ENCODE data around the gene MEI1.
"Not testable (repeated sequence)": the region's sequence is repeated elsewhere in the genome, so short reads cannot be mapped to it uniquely, and the experiment has no call there.

The MEI1 gene

GRCh38 chr22:41682033-41682807 is 17.1 kb upstream of the MEI1 start:
- no peak for DNase-seq

GRCh38 chr22:41683052-41683451 is 16.3 kb upstream of the MEI1 start:
- DNase-seq: no peak

GRCh38 chr22:41683616-41684015 is 15.7 kb upstream of the MEI1 start:
- no peak for DNase-seq

- DNase-seq: no peak
Measured at GRCh38 chr22:41684194-41684593, 15.1 kb upstream of the MEI1 start.

GRCh38 chr22:41686890-41687289 is 12.4 kb upstream of the MEI1 start:
- not testable (repeated sequence) for DNase-seq

- DNase-seq: peak; percentile 51
Measured at GRCh38 chr22:41687901-41688364, 11.4 kb upstream of the MEI1 start.

GRCh38 chr22:41688365-41689211 is 10.7 kb upstream of the MEI1 start, which contains the start of gene SNU13:
Gene SNU13, minus strand, starts transcription at chr22:41688867. Its CDS starts 71 bp downstream, at chr22:41688796.
- DNase-seq: peak; percentile 94

GRCh38 chr22:41690476-41690875 is 8.8 kb upstream of the MEI1 start:
- no peak for DNase-seq

- no peak for DNase-seq
Measured at GRCh38 chr22:41695211-41695610, 4.1 kb upstream of the MEI1 start.

GRCh38 chr22:41696703-41697102 is 2.6 kb upstream of the MEI1 start:
- no peak for DNase-seq

GRCh38 chr22:41697126-41697775 is 2.1 kb upstream of the MEI1 start:
- DNase-seq: peak; percentile 88

- DNase-seq: no peak
Measured at GRCh38 chr22:41700108-41700364, 733 bp downstream of the MEI1 start.

GRCh38 chr22:41702763-41703162 is 3.5 kb downstream of the MEI1 start:
- DNase-seq: no peak

GRCh38 chr22:41709341-41709740 is 10.0 kb downstream of the MEI1 start:
- DNase-seq: no peak

GRCh38 chr22:41713004-41713403 is 13.7 kb downstream of the MEI1 start:
- no peak for DNase-seq

GRCh38 chr22:41722496-41722895 is 23.2 kb downstream of the MEI1 start:
- no peak for DNase-seq

- DNase-seq: peak; percentile 46
Measured at GRCh38 chr22:41725510-41726110, 26.3 kb downstream of the MEI1 start.

GRCh38 chr22:41731609-41732008 is 32.3 kb downstream of the MEI1 start:
- DNase-seq: no peak

- DNase-seq: no peak
Measured at GRCh38 chr22:41732096-41732772, 32.9 kb downstream of the MEI1 start.

- DNase-seq: not testable (repeated sequence)
Measured at GRCh38 chr22:41733241-41733640, 33.9 kb downstream of the MEI1 start.

GRCh38 chr22:41739576-41739975 is 40.3 kb downstream of the MEI1 start:
- no peak for DNase-seq

GRCh38 chr22:41742918-41743317 is 43.6 kb downstream of the MEI1 start:
- DNase-seq: no peak

- DNase-seq: no peak
Measured at GRCh38 chr22:41745968-41746367, 46.7 kb downstream of the MEI1 start.
